Smooth muscle cell (in vitro differentiated cells): ENCODE measurements around the gene ADAMTS12. TPM values are rescaled to one million over a fixed set of nuclear protein-coding genes. Genes with fewer than 3 reads are reported as not detected.

Experiments used
- DNase-seq: peaks from one replicate; lab custom pipeline; 2025; ENCODE audit not compliant: unreplicated experiment; lab: John Stamatoyannopoulos, UW
- H2AFZ ChIP-seq: fragments of 200-600 bp; sonication (generic); 2 replicates; pipeline ENCODE4 v1.6.0; 2016; ENCODE audit warnings: antibody characterized with exemption, low read depth, mild to moderate bottlenecking
- H3F3A ChIP-seq: fragments of 200-600 bp; sonication (generic); 2 replicates; pipeline ENCODE4 v1.6.0; 2017; ENCODE audit warnings: antibody characterized with exemption, low read depth
- H3K27ac ChIP-seq: fragments of 200-600 bp; sonication (generic); 2 replicates; pipeline ENCODE4 v1.5.1; 2016; ENCODE audit warnings: low read depth, mild to moderate bottlenecking
- H3K27me3 ChIP-seq: fragments of 200-600 bp; sonication (generic); 2 replicates; pipeline ENCODE4 v1.6.1; 2016; ENCODE audit warnings: low read depth, mild to moderate bottlenecking
- H3K36me3 ChIP-seq: fragments of 200-600 bp; sonication (generic); 2 replicates; pipeline ENCODE4 v1.5.1; 2016; ENCODE audit warnings: low read depth
- H3K4me1 ChIP-seq: fragments of 200-600 bp; sonication (generic); 2 replicates; pipeline ENCODE4 v1.5.1; 2016; ENCODE audit warnings: low read depth
- H3K4me2 ChIP-seq: fragments of 200-600 bp; sonication (generic); 2 replicates; pipeline ENCODE4 v1.6.0; 2016; ENCODE audit warnings: mild to moderate bottlenecking
- H3K4me3 ChIP-seq: fragments of 200-600 bp; sonication (generic); 2 replicates; pipeline ENCODE4 v1.5.1; 2016; ENCODE audit warnings: mild to moderate bottlenecking
- H3K79me2 ChIP-seq: fragments of 200-600 bp; sonication (generic); 2 replicates; pipeline ENCODE4 v1.6.0; 2016; ENCODE audit warnings: low read depth, mild to moderate bottlenecking
- H3K9ac ChIP-seq: fragments of 200-600 bp; sonication (generic); 2 replicates; pipeline ENCODE4 v1.6.0; 2016; ENCODE audit warnings: low read depth
- H3K9me3 ChIP-seq: fragments of 200-600 bp; sonication (generic); replicated peaks from 2 replicates; pipeline ENCODE4 v1.5.1; 2016; ENCODE audit warnings: low read depth
- H4K20me1 ChIP-seq: fragments of 200-600 bp; sonication (generic); 2 replicates; pipeline ENCODE4 v1.6.0; 2016; ENCODE audit warnings: low read depth
- WGBS: methylation state at CpG from one replicate; pipeline ENCODE4 v1.1.7; 2016; ENCODE audit warnings: low lambda C conversion rate; 5-methylcytosine and 5-hydroxymethylcytosine counted together
- polyA plus RNA-seq: library from polyadenylated mRNA; unstranded; fragments of >200 nt; fragmentation: Nextera tagmentation; extraction: Ambion mirVana; gene quantifications from 2 replicates; pipeline ENCODE4 v1.2.1, GENCODE V29; 2016
- total RNA-seq: library from RNA; depleted of rRNA; stranded (reverse); fragments of >200 nt; gene quantifications from 2 replicates; pipeline ENCODE4 v1.2.3, GENCODE V29; 2014
- TF ChIP-seq, protein P1 (sequence below): fragments of 200-600 bp; sonication (generic); IDR thresholded peaks from 2 replicates; pipeline ENCODE4 v1.5.1; 2017; ENCODE audit warnings: borderline replicate concordance, mild to moderate bottlenecking, antibody characterized with exemption; ENCODE audit not compliant: insufficient read depth, poor library complexity, severe bottlenecking

Gene ADAMTS12
- total and polyA plus RNA-seq, 2 experiments from 2014 or later, result 34.3 to 84.9 TPM

DNA sequence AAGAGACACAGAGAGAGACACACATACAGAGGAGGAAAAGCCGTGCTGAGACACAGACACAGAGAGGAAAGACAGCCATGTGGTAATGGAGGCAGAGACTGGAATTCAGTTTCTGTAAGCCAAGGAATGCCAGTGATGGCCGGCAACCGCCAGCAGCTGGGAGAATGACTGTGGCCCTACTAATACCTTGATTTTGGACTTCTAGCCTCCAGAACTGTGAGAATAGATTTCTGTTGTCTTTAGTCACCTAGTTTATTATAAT lies 360.8 kb downstream of the ADAMTS12 start:
- Histone ChIP-seq H3K79me2 (no peaks in the 10 kb centered on the region), H3K4me2 (no peak overlapping the region), H3K4me3 (no peak overlapping the region), H3K27me3 (no peaks in the 10 kb centered on the region), H4K20me1 (no peaks in the 10 kb centered on the region), H3K36me3 (no peaks in the 10 kb centered on the region), H3K9me3 (no peaks in the 10 kb centered on the region), H2AFZ (no peak overlapping the region), H3F3A (no peaks in the 10 kb centered on the region), H3K4me1 (no peaks in the 10 kb centered on the region), H3K9ac (no peak overlapping the region), H3K27ac (no peak overlapping the region)
- TF ChIP-seq, protein P1, sequence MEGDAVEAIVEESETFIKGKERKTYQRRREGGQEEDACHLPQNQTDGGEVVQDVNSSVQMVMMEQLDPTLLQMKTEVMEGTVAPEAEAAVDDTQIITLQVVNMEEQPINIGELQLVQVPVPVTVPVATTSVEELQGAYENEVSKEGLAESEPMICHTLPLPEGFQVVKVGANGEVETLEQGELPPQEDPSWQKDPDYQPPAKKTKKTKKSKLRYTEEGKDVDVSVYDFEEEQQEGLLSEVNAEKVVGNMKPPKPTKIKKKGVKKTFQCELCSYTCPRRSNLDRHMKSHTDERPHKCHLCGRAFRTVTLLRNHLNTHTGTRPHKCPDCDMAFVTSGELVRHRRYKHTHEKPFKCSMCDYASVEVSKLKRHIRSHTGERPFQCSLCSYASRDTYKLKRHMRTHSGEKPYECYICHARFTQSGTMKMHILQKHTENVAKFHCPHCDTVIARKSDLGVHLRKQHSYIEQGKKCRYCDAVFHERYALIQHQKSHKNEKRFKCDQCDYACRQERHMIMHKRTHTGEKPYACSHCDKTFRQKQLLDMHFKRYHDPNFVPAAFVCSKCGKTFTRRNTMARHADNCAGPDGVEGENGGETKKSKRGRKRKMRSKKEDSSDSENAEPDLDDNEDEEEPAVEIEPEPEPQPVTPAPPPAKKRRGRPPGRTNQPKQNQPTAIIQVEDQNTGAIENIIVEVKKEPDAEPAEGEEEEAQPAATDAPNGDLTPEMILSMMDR, result no peak
- DNase-seq, result no peak
- WGBS, result 91% methylated on average over 3 of the region's 3 CpGs

GRCh38 chr5:33530183-33531036 lies 361.4 kb downstream of the ADAMTS12 start:
- 90% methylated on average over 10 of the region's 10 CpGs for whole genome bisulfite sequencing

DNA sequence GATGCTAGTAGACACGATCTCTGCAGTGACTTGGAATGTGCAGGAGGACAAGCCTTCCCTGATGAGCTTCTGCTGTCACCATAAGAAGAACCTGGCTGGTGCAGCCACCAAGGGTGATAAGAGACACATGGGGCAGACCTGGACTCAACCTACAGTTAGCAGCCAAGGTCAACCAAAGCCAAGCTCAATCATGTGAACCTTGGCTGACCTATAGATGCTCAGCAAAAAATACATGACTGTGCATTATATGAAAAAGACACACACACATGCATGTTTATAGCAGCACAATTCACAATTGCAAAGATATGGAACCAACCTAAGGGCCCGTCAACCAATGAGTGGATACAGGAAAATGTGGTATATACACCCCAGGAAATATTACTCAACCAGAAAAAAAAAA lies 364.1 kb downstream of the ADAMTS12 start:
- Histone ChIP-seq H3K4me3 (no peak overlapping the region), H3K4me1 (no peaks in the 10 kb centered on the region), H2AFZ (no peak overlapping the region), H3K27me3 (no peaks in the 10 kb centered on the region), H3K9ac (no peak overlapping the region), H3K4me2 (no peak overlapping the region), H3K36me3 (no peaks in the 10 kb centered on the region), H3K9me3 (no peaks in the 10 kb centered on the region), H3F3A (no peaks in the 10 kb centered on the region), H3K27ac (no peak overlapping the region), H4K20me1 (no peaks in the 10 kb centered on the region), H3K79me2 (no peaks in the 10 kb centered on the region)
- DNase-seq, result no peak
- 93% methylated on average over 2 of the region's 2 CpGs for WGBS
- TF ChIP-seq, protein P1, result no peak

More at GRCh38 chr5:33530183-33531036, 361.4 kb downstream of the ADAMTS12 start:
- no peaks in the 10 kb centered on the region for H3K36me3 ChIP-seq
- H2AFZ ChIP-seq, result no peak overlapping the region
- no peaks in the 10 kb centered on the region for H3K4me1 ChIP-seq
- no peak overlapping the region for H3K4me2 ChIP-seq
- no peak for DNase-seq
- H3K9ac ChIP-seq, result no peak overlapping the region
- no peaks in the 10 kb centered on the region for H4K20me1 ChIP-seq
- H3K79me2 ChIP-seq, result no peaks in the 10 kb centered on the region
- H3K27ac ChIP-seq, result no peak overlapping the region
- H3K9me3 ChIP-seq, result no peaks in the 10 kb centered on the region
- H3F3A ChIP-seq, result no peaks in the 10 kb centered on the region
- no peak overlapping the region for H3K4me3 ChIP-seq
- TF ChIP-seq, protein P1, result no peak
- H3K27me3 ChIP-seq, result no peaks in the 10 kb centered on the region

GRCh38 chr5:33526755-33527154 lies 365.0 kb downstream of the ADAMTS12 start:
- no peak overlapping the region for H3K4me2 ChIP-seq
- WGBS, result 96% methylated on average over 4 of the region's 4 CpGs
- no peak for DNase-seq
- no peaks in the 10 kb centered on the region for H3K4me1 ChIP-seq
- H4K20me1 ChIP-seq, result no peaks in the 10 kb centered on the region
- H3K27me3 ChIP-seq, result no peaks in the 10 kb centered on the region
- no peak overlapping the region for H3K9ac ChIP-seq
- no peaks in the 10 kb centered on the region for H3F3A ChIP-seq
- no peaks in the 10 kb centered on the region for H3K79me2 ChIP-seq
- no peaks in the 10 kb centered on the region for H3K9me3 ChIP-seq
- no peaks in the 10 kb centered on the region for H3K36me3 ChIP-seq
- no peak overlapping the region for H3K4me3 ChIP-seq
- no peak overlapping the region for H3K27ac ChIP-seq
- no peak overlapping the region for H2AFZ ChIP-seq
- TF ChIP-seq, protein P1, result no peak
